HepG2 (cell line): ENCODE results near the gene DSCAM. TPM values are rescaled to one million over a fixed set of nuclear protein-coding genes. Genes with fewer than 3 reads are reported as not detected.

Source experiments
- ATAC-seq: fragments of 200-7000 bp; cut with Tn5 transposase; 3 replicates; pipeline ENCODE4 v1.9.1; 2020; ENCODE audit warnings: mild to moderate bottlenecking, moderate library complexity
- BruUV-seq: library from RNA; stranded (reverse); fragments of 400-500 nt; replicated peaks from 2 replicates; lab custom pipeline; 2021; lab: Mats Ljungman, UMichigan
- CTCF ChIA-PET: fragments of 300-600 bp; formaldehyde crosslinking; extraction: SDS; loops from one replicate; lab custom pipeline; 2021; ENCODE audit warnings: low total read pairs, inconsistent platforms, low intra/inter-chr PET ratio; lab: Yijun Ruan, JAX
- POLR2A ChIA-PET: fragments of 350-600 bp; sonication (Branson Sonifier 250); formaldehyde crosslinking; loops from one replicate; lab custom pipeline; 2020; ENCODE audit warnings: antibody characterized with exemption, inconsistent platforms; lab: Yijun Ruan, JAX
- DNase-seq: peaks from one replicate; pipeline ENCODE4 v3.0.0-alpha.2; 2015; ENCODE audit warnings: low spot score
- FAIRE-seq: peaks from 3 replicates; lab custom pipeline; 2011; peaks lifted over from hg19 to GRCh38; lab: Jason Lieb, UNC
- H2AFZ ChIP-seq: one replicate; pipeline ENCODE4 v1.6.1; 2011; ENCODE audit warnings: low read length, inconsistent platforms
- H3K27ac ChIP-seq: fragments of 300-600 bp; 3 replicates; pipeline ENCODE4 v1.8.0; 2011; ENCODE audit warnings: mixed run types, mild to moderate bottlenecking, mixed read lengths, low read length, inconsistent platforms; ENCODE audit not compliant: insufficient read depth; ENCODE audit errors: extremely low read length
- H3K27me3 ChIP-seq, 2 experiments: fragments of 200-600 bp in 1 of 2; 2 replicates in 1 of 2; 3 replicates in 1 of 2; pipeline versions ENCODE4 v1.6.0 to v1.8.0; 2011; ENCODE audit warnings: low read length in 2 of 2, mild to moderate bottlenecking in 2 of 2, moderate library complexity in 2 of 2, inconsistent platforms in 1 of 2; ENCODE audit not compliant: insufficient read depth in 2 of 2, control insufficient read depth in 1 of 2
- H3K36me3 ChIP-seq, 2 experiments: fragments of 200-600 bp in 1 of 2; replicated peaks in 1 of 2; 2 replicates in 1 of 2; 3 replicates in 1 of 2; pipeline versions ENCODE4 v1.5.1 to v1.8.0; 2011; ENCODE audit warnings: low read length in 2 of 2, inconsistent platforms in 1 of 2; ENCODE audit not compliant: insufficient read depth in 2 of 2, control insufficient read depth in 1 of 2
- H3K4me1 ChIP-seq: 2 replicates; pipeline ENCODE4 v1.5.1; 2012; ENCODE audit warnings: low read length, inconsistent platforms; ENCODE audit not compliant: insufficient read depth
- H3K4me2 ChIP-seq: 2 replicates; pipeline ENCODE4 v1.6.0; 2011; ENCODE audit warnings: low read depth, low read length, inconsistent platforms
- H3K4me3 ChIP-seq, 3 experiments: fragments of 200-600 bp in 1 of 3; sonication (generic), shearing (Covaris generic) in 1 of 3; replicated peaks in 1 of 3; 2 replicates each; pipeline ENCODE4 v1.5.1; 2011 to 2016; ENCODE audit warnings: low read length in 3 of 3, inconsistent platforms in 2 of 3, low read depth in 2 of 3, mild to moderate bottlenecking in 2 of 3, control low read depth in 1 of 3, mixed read lengths in 1 of 3; ENCODE audit not compliant: insufficient read depth in 1 of 3
- H3K79me2 ChIP-seq: one replicate; pipeline ENCODE4 v1.6.1; 2011; ENCODE audit warnings: low read length, inconsistent platforms; ENCODE audit not compliant: insufficient read depth
- H3K9ac ChIP-seq: 2 replicates; pipeline ENCODE4 v1.6.0; 2011; ENCODE audit warnings: mild to moderate bottlenecking, low read depth, low read length, inconsistent platforms; ENCODE audit not compliant: insufficient read depth
- H3K9me3 ChIP-seq: 2 replicates; pipeline ENCODE4 v1.5.1; 2012; ENCODE audit warnings: mild to moderate bottlenecking, low read length
- H4K20me1 ChIP-seq: 2 replicates; pipeline ENCODE4 v1.6.0; 2011; ENCODE audit warnings: inconsistent platforms, mild to moderate bottlenecking, low read length, moderate library complexity; ENCODE audit not compliant: insufficient read depth
- CENPT ChIP-seq: sonication (generic); formaldehyde crosslinking; IDR thresholded peaks from 2 replicates; pipeline ENCODE4 v1.8.0; 2022; ENCODE audit warnings: low read depth, mild to moderate bottlenecking, moderate library complexity, missing genetic modification reagents
- CHD4 ChIP-seq: fragments of 200-600 bp; sonication (generic); IDR thresholded peaks from 2 replicates; pipeline ENCODE4 v1.7.0; 2017; ENCODE audit warnings: mild to moderate bottlenecking, low read length, borderline replicate concordance
- FOXA1 ChIP-seq, 2 experiments: fragments of 450-650 bp in 1 of 2; sonication (generic) in 1 of 2; formaldehyde crosslinking in 1 of 2; IDR thresholded peaks; 2 replicates each; pipeline versions ENCODE4 v1.4.0 to v1.6.1; 2016 to 2020; ENCODE audit warnings: missing genetic modification reagents in 1 of 2
- GZF1 ChIP-seq: sonication (generic); formaldehyde crosslinking; IDR thresholded peaks from 2 replicates; pipeline ENCODE4 v1.5.1; 2020; ENCODE audit warnings: mild to moderate bottlenecking, missing genetic modification reagents
- HIVEP1 ChIP-seq: sonication (generic); formaldehyde crosslinking; IDR thresholded peaks from 2 replicates; pipeline ENCODE4 v1.4.0; 2020; ENCODE audit warnings: mild to moderate bottlenecking, missing genetic modification reagents
- MED13 ChIP-seq: sonication (generic); formaldehyde crosslinking; IDR thresholded peaks from 2 replicates; pipeline ENCODE4 v1.5.0; 2020; ENCODE audit warnings: missing genetic modification reagents
- ZNF282 ChIP-seq: fragments of 450-650 bp; IDR thresholded peaks from 2 replicates; pipeline ENCODE4 v1.6.1; 2018; ENCODE audit not compliant: partially characterized antibody
- ZNF333 ChIP-seq: sonication (generic); formaldehyde crosslinking; IDR thresholded peaks from 2 replicates; pipeline ENCODE4 v1.4.0; 2020; ENCODE audit warnings: mild to moderate bottlenecking, missing genetic modification reagents, borderline replicate concordance
- ZNF530 ChIP-seq: sonication (generic); formaldehyde crosslinking; IDR thresholded peaks from 2 replicates; pipeline ENCODE4 v1.5.0; 2020; ENCODE audit warnings: low read depth, mild to moderate bottlenecking, missing genetic modification reagents
- ZNF563 ChIP-seq: sonication (generic); formaldehyde crosslinking; IDR thresholded peaks from 2 replicates; pipeline ENCODE4 v1.8.0; 2022; ENCODE audit warnings: mild to moderate bottlenecking, moderate library complexity, missing genetic modification reagents
- ZNF737 ChIP-seq: sonication (generic); formaldehyde crosslinking; IDR thresholded peaks from 2 replicates; pipeline ENCODE4 v1.5.0; 2020; ENCODE audit warnings: missing genetic modification reagents, mild to moderate bottlenecking, borderline replicate concordance
- WGBS: methylation state at CpG from one replicate; pipeline ENCODE4 v1.1.6; 2017; ENCODE audit warnings: low lambda C conversion rate; 5-methylcytosine and 5-hydroxymethylcytosine counted together
- in situ Hi-C: cut with HindIII; loops from 2 replicates; pipeline ENCODE4 v1.10.0; 2017; ENCODE audit warnings: low pct_unique_long_range_greater_than_20kb; ENCODE audit not compliant: extremely low pct_ligation_motif_present
- intact Hi-C: fragments of 100-400 bp; cut with micrococcal nuclease; formaldehyde crosslinking; loops from one replicate; pipeline ENCODE4 v1.10.0; 2022; ENCODE audit not compliant: unreplicated experiment
- polyA plus RNA-seq, 8 experiments: library from polyadenylated mRNA; depleted of rRNA in 3 of 8; stranded (reverse) in 7 of 8; unstranded in 1 of 8; fragments of >200 nt; fragmentation: Illumina TruSeq in 4 of 8; extraction: Trizol in 4 of 8; gene quantifications; 2 replicates each; pipeline versions ENCODE4 v1.2.1 to v1.2.3, GENCODE V29; 2011 to 2016; ENCODE audit warnings: low read depth in 4 of 8, missing spikeins in 1 of 8, mixed read lengths in 1 of 8; ENCODE audit not compliant: insufficient read depth in 1 of 8
- total RNA-seq, 5 experiments: library from RNA; depleted of rRNA; stranded (reverse); fragments of >200 nt; fragmentation: Illumina TruSeq; extraction: Trizol; gene quantifications; 2 replicates each; pipeline ENCODE4 v1.2.3, GENCODE V29; 2016; ENCODE audit warnings: low read depth in 1 of 5
- TF ChIP-seq, protein P1 (sequence below): sonication (generic); formaldehyde crosslinking; IDR thresholded peaks from 2 replicates; pipeline ENCODE4 v1.8.1; 2023; ENCODE audit warnings: mild to moderate bottlenecking, inconsistent platforms, moderate library complexity, missing genetic modification reagents, borderline replicate concordance
- TF ChIP-seq, protein P2 (sequence below): sonication (generic); formaldehyde crosslinking; IDR thresholded peaks from 2 replicates; pipeline ENCODE4 v1.5.0; 2020; ENCODE audit warnings: mild to moderate bottlenecking, missing genetic modification reagents
- TF ChIP-seq, protein P3 (sequence below): sonication (generic); formaldehyde crosslinking; IDR thresholded peaks from 2 replicates; pipeline ENCODE4 v1.8.1; 2023; ENCODE audit warnings: missing genetic modification reagents, inconsistent platforms, borderline replicate concordance
- TF ChIP-seq, protein P4 (sequence below): sonication (generic); formaldehyde crosslinking; IDR thresholded peaks from 2 replicates; pipeline ENCODE4 v1.4.0; 2020; ENCODE audit warnings: low read depth, mild to moderate bottlenecking, missing genetic modification reagents
- TF ChIP-seq, protein P5 (sequence below): sonication (generic); formaldehyde crosslinking; IDR thresholded peaks from 2 replicates; pipeline ENCODE4 v1.5.0; 2020; ENCODE audit warnings: mild to moderate bottlenecking, missing genetic modification reagents

DSCAM gene
- total and polyA plus RNA-seq, 2 of the 13 experiments (the other 11 are each of a cell fraction or from before 2014, with no cell fraction given), result not detected

GRCh38 chr21:40706176-40706575 is 140.8 kb downstream of the DSCAM start (continued):
- TF ChIP-seq, protein P1, sequence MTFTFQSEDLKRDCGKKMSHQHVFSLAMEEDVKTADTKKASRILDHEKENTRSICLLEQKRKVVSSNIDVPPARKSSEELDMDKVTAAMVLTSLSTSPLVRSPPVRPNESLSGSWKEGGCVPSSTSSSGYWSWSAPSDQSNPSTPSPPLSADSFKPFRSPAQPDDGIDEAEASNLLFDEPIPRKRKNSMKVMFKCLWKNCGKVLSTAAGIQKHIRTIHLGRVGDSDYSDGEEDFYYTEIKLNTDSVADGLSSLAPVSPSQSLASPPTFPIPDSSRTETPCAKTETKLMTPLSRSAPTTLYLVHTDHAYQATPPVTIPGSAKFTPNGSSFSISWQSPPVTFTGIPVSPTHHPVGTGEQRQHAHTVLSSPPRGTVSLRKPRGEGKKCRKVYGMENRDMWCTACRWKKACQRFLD (CRISPR knock-in tag), result no peak
- no peak for TF ChIP-seq CHD4
- TF ChIP-seq, protein P2, sequence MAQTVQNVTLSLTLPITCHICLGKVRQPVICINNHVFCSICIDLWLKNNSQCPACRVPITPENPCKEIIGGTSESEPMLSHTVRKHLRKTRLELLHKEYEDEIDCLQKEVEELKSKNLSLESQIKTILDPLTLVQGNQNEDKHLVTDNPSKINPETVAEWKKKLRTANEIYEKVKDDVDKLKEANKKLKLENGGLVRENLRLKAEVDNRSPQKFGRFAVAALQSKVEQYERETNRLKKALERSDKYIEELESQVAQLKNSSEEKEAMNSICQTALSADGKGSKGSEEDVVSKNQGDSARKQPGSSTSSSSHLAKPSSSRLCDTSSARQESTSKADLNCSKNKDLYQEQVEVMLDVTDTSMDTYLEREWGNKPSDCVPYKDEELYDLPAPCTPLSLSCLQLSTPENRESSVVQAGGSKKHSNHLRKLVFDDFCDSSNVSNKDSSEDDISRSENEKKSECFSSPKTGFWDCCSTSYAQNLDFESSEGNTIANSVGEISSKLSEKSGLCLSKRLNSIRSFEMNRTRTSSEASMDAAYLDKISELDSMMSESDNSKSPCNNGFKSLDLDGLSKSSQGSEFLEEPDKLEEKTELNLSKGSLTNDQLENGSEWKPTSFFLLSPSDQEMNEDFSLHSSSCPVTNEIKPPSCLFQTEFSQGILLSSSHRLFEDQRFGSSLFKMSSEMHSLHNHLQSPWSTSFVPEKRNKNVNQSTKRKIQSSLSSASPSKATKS, result no peak
- TF ChIP-seq, all 625 proteins: peak for 0

DNA sequence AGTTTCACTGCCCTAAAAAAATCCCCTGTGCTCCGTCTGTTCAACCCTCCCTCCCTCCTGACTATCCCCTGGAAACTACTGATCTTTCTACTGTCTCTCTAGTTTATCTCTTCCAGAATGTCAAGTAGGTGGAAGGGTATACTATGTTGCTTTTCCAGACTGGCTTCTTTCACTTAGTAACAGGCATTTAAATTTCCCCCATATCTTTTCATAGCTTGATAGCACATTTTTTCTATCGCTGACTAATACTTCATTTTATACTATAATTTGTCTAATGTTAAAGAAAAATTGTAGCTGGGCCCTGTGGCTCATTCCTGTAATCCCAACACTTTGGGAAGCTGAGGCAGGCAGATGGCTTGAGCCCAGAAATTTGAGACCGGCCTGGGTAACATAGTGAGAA is 142.8 kb downstream of the DSCAM start:
- ChIA-PET POLR2A (no interaction called here), CTCF (no interaction called here)
- ATAC-seq (no peak), DNase-seq (no peak), FAIRE-seq (no peak)
- Histone ChIP-seq H3K27me3 (no peaks in the 10 kb centered on the region), H3K36me3 (no peaks in the 10 kb centered on the region), H3K4me3 (no peak overlapping the region), H3K27ac (no peak overlapping the region), H3K9me3 (peaks cover 96% of the 10 kb centered on the region), H4K20me1 (no peaks in the 10 kb centered on the region), H3K4me1 (no peaks in the 10 kb centered on the region), H3K9ac (no peak overlapping the region), H2AFZ (no peak overlapping the region), H3K79me2 (no peaks in the 10 kb centered on the region), H3K4me2 (no peak overlapping the region)
- WGBS, result 15% methylated on average over 3 of the region's 3 CpGs
- in situ Hi-C loops, result no loop called here
- intact Hi-C loops, result no loop called here
- BruUV-seq, result no TSS peak
- TF ChIP-seq ZNF333 (CRISPR knock-in tag), result no peak
- TF ChIP-seq, protein P3, sequence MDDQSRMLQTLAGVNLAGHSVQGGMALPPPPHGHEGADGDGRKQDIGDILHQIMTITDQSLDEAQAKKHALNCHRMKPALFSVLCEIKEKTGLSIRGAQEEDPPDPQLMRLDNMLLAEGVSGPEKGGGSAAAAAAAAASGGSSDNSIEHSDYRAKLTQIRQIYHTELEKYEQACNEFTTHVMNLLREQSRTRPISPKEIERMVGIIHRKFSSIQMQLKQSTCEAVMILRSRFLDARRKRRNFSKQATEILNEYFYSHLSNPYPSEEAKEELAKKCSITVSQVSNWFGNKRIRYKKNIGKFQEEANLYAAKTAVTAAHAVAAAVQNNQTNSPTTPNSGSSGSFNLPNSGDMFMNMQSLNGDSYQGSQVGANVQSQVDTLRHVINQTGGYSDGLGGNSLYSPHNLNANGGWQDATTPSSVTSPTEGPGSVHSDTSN (CRISPR knock-in tag), result no peak
- TF ChIP-seq ZNF737, result no peak
- no peak for TF ChIP-seq GZF1 (CRISPR knock-in tag)
- TF ChIP-seq MED13, result no peak
- TF ChIP-seq, protein P4, sequence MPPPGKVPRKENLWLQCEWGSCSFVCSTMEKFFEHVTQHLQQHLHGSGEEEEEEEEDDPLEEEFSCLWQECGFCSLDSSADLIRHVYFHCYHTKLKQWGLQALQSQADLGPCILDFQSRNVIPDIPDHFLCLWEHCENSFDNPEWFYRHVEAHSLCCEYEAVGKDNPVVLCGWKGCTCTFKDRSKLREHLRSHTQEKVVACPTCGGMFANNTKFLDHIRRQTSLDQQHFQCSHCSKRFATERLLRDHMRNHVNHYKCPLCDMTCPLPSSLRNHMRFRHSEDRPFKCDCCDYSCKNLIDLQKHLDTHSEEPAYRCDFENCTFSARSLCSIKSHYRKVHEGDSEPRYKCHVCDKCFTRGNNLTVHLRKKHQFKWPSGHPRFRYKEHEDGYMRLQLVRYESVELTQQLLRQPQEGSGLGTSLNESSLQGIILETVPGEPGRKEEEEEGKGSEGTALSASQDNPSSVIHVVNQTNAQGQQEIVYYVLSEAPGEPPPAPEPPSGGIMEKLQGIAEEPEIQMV (CRISPR knock-in tag), result no peak
- TF ChIP-seq HIVEP1, result no peak
- no peak for TF ChIP-seq ZNF530 (CRISPR knock-in tag)
- no peak for TF ChIP-seq CENPT (CRISPR knock-in tag)
- no peak for TF ChIP-seq FOXA1 (IDR thresholded peaks at IDR 0.05)
- TF ChIP-seq FOXA1 (CRISPR knock-in tag; IDR thresholded peaks at IDR 0.05), result no peak
- TF ChIP-seq, protein P5, sequence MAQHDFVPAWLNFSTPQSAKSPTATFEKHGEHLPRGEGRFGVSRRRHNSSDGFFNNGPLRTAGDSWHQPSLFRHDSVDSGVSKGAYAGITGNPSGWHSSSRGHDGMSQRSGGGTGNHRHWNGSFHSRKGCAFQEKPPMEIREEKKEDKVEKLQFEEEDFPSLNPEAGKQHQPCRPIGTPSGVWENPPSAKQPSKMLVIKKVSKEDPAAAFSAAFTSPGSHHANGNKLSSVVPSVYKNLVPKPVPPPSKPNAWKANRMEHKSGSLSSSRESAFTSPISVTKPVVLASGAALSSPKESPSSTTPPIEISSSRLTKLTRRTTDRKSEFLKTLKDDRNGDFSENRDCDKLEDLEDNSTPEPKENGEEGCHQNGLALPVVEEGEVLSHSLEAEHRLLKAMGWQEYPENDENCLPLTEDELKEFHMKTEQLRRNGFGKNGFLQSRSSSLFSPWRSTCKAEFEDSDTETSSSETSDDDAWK (CRISPR knock-in tag), result no peak
- TF ChIP-seq ZNF563, result no peak
- no peak for TF ChIP-seq ZNF282
